Neural cell (in vitro differentiated cells): ENCODE measurements around the gene FRA10AC1. TPM values are rescaled to one million over a fixed set of nuclear protein-coding genes. Genes with fewer than 3 reads are reported as not detected.

Source experiments
- H2AFZ ChIP-seq: fragments of 200-600, 300-800 bp; sonication (generic), shearing (Covaris generic); 2 replicates; pipeline ENCODE4 v1.6.0; 2014; ENCODE audit warnings: low read depth, mild to moderate bottlenecking, antibody characterized with exemption, low read length, moderate library complexity
- H3F3A ChIP-seq: fragments of 200-600 bp; shearing (Covaris generic); 2 replicates; pipeline ENCODE4 v1.6.1; 2016; ENCODE audit warnings: mild to moderate bottlenecking, moderate library complexity, mixed read lengths, antibody characterized with exemption, low read length; ENCODE audit not compliant: insufficient read depth, poor library complexity, severe bottlenecking
- H3K27ac ChIP-seq: fragments of 200-600, 300-800 bp; sonication (generic), shearing (Covaris generic); 2 replicates; pipeline ENCODE4 v1.5.1; 2014; ENCODE audit warnings: mild to moderate bottlenecking, low read length, moderate library complexity
- H3K27me3 ChIP-seq: fragments of 300-800, 200-600 bp; sonication (generic), shearing (Covaris generic); 2 replicates; pipeline ENCODE4 v1.6.0; 2014; ENCODE audit warnings: mild to moderate bottlenecking, low read depth, low read length, moderate library complexity; ENCODE audit not compliant: insufficient read depth
- H3K36me3 ChIP-seq: fragments of 300-800, 200-600 bp; sonication (generic), shearing (Covaris generic); 2 replicates; pipeline ENCODE4 v1.5.1; 2014; ENCODE audit warnings: mild to moderate bottlenecking, antibody characterized with exemption, low read length, moderate library complexity; ENCODE audit not compliant: insufficient read depth
- H3K4me2 ChIP-seq: fragments of 300-800, 200-600 bp; sonication (generic), shearing (Covaris generic); 2 replicates; pipeline ENCODE4 v1.6.0; 2014; ENCODE audit warnings: mild to moderate bottlenecking, low read length
- H3K4me3 ChIP-seq: fragments of 300-800, 200-600 bp; sonication (generic), shearing (Covaris generic); 2 replicates; pipeline ENCODE4 v1.5.1; 2014; ENCODE audit warnings: mild to moderate bottlenecking, low read length, moderate library complexity
- H3K79me2 ChIP-seq: fragments of 200-600 bp; shearing (Covaris generic); replicated peaks from 2 replicates; pipeline ENCODE4 v1.6.0; 2014; ENCODE audit warnings: mild to moderate bottlenecking, low read length, moderate library complexity; ENCODE audit not compliant: insufficient read depth
- H3K9ac ChIP-seq: fragments of 300-800, 200-600 bp; sonication (generic), shearing (Covaris generic); 2 replicates; pipeline ENCODE4 v1.6.1; 2016; ENCODE audit warnings: mild to moderate bottlenecking, low read length, mixed read lengths
- H3K9me2 ChIP-seq: fragments of 200-600 bp; shearing (Covaris generic); 2 replicates; pipeline ENCODE4 v1.6.1; 2016; ENCODE audit warnings: mild to moderate bottlenecking, low read length, mixed read lengths; ENCODE audit not compliant: insufficient read depth
- H3K9me3 ChIP-seq: fragments of 200-600, 300-800 bp; sonication (generic), shearing (Covaris generic); 2 replicates; pipeline ENCODE4 v1.6.1; 2016; ENCODE audit warnings: mild to moderate bottlenecking, mixed run types, low read length, moderate library complexity, mixed read lengths
- H4K20me1 ChIP-seq: fragments of 200-600 bp; shearing (Covaris generic); 2 replicates; pipeline ENCODE4 v1.6.1; 2016; ENCODE audit warnings: mild to moderate bottlenecking, mixed run types; ENCODE audit not compliant: insufficient read depth
- CTCF ChIP-seq: fragments of 450-650 bp; IDR thresholded peaks from 2 replicates; pipeline ENCODE4 v1.5.1; 2014; ENCODE audit warnings: antibody characterized with exemption, mild to moderate bottlenecking, moderate library complexity; ENCODE audit not compliant: poor library complexity, severe bottlenecking
- EP300 ChIP-seq: fragments of 450-650 bp; conservative IDR thresholded peaks from 2 replicates; pipeline ENCODE4 v1.6.1; 2014; ENCODE audit warnings: antibody characterized with exemption, mild to moderate bottlenecking, moderate library complexity; ENCODE audit not compliant: poor library complexity, severe bottlenecking
- EZH2 ChIP-seq: fragments of 200-600, 300-800 bp; shearing (Covaris generic), sonication (generic); IDR thresholded peaks from 2 replicates; pipeline ENCODE4 v1.6.1; 2014; ENCODE audit warnings: antibody characterized with exemption, low read length, borderline replicate concordance, mild to moderate bottlenecking; ENCODE audit not compliant: insufficient read depth, poor library complexity, severe bottlenecking
- MXI1 ChIP-seq: fragments of 450-650 bp; conservative IDR thresholded peaks from 2 replicates; pipeline ENCODE4 v1.6.1; 2014; ENCODE audit warnings: antibody characterized with exemption, mild to moderate bottlenecking; ENCODE audit not compliant: poor library complexity, severe bottlenecking
- POLR2AphosphoS5 ChIP-seq: IDR thresholded peaks from 2 replicates; pipeline ENCODE4 v1.6.1; 2012
- RAD21 ChIP-seq: fragments of 450-650 bp; conservative IDR thresholded peaks from 2 replicates; pipeline ENCODE4 v1.6.1; 2014; ENCODE audit warnings: antibody characterized with exemption, mild to moderate bottlenecking, moderate library complexity
- REST ChIP-seq: IDR thresholded peaks from 2 replicates; pipeline ENCODE4 v1.6.1; 2012; ENCODE audit warnings: borderline replicate concordance
- SMC3 ChIP-seq: fragments of 450-650 bp; conservative IDR thresholded peaks from 2 replicates; pipeline ENCODE4 v1.6.1; 2014; ENCODE audit warnings: antibody characterized with exemption, mild to moderate bottlenecking, moderate library complexity; ENCODE audit not compliant: poor library complexity
- TAF1 ChIP-seq: IDR thresholded peaks from 2 replicates; pipeline ENCODE4 v1.6.1; 2012; ENCODE audit warnings: low read depth
- polyA plus RNA-seq: library from polyadenylated mRNA; depleted of rRNA; stranded (reverse); fragments of >200 nt; gene quantifications from 2 replicates; pipeline ENCODE4 v1.2.3, GENCODE V29; 2014

Gene FRA10AC1
- polyA plus RNA-seq, 1 donor from 2014 or later: 22.8 TPM

- no peaks in the 10 kb centered on the region for H3F3A ChIP-seq
- no peak overlapping the region for H3K4me2 ChIP-seq
- no peak overlapping the region for H3K9ac ChIP-seq
- H4K20me1 ChIP-seq: no peaks in the 10 kb centered on the region
- H3K27me3 ChIP-seq: no peaks in the 10 kb centered on the region
- H3K27ac ChIP-seq: no peak overlapping the region
- no peaks in the 10 kb centered on the region for H3K36me3 ChIP-seq
- no peak overlapping the region for H2AFZ ChIP-seq
- H3K79me2 ChIP-seq: no peaks in the 10 kb centered on the region
- no peaks in the 10 kb centered on the region for H3K9me2 ChIP-seq
- H3K9me3 ChIP-seq: no peaks in the 10 kb centered on the region
- H3K4me3 ChIP-seq: no peak overlapping the region
- TF ChIP-seq TAF1: no peak
- no peak for TF ChIP-seq SMC3
- no peak for TF ChIP-seq REST
- TF ChIP-seq MXI1: no peak
- no peak for TF ChIP-seq EZH2
- no peak for TF ChIP-seq POLR2AphosphoS5
- TF ChIP-seq RAD21: no peak
- TF ChIP-seq EP300: no peak
- no peak for TF ChIP-seq CTCF
Measured at GRCh38 chr10:93718937-93719725, 16.7 kb upstream of the FRA10AC1 start.

- H3K9me3 ChIP-seq: no peaks in the 10 kb centered on the region
- H3K4me3 ChIP-seq: no peak overlapping the region
- H3K36me3 ChIP-seq: no peaks in the 10 kb centered on the region
- H3K79me2 ChIP-seq: no peaks in the 10 kb centered on the region
- no peaks in the 10 kb centered on the region for H4K20me1 ChIP-seq
- no peak overlapping the region for H3K27ac ChIP-seq
- H3K9ac ChIP-seq: no peak overlapping the region
- no peaks in the 10 kb centered on the region for H3F3A ChIP-seq
- H2AFZ ChIP-seq: no peak overlapping the region
- no peak overlapping the region for H3K4me2 ChIP-seq
- H3K27me3 ChIP-seq: no peaks in the 10 kb centered on the region
- no peaks in the 10 kb centered on the region for H3K9me2 ChIP-seq
- no peak for TF ChIP-seq CTCF
- no peak for TF ChIP-seq EZH2
- TF ChIP-seq EP300: no peak
- TF ChIP-seq MXI1: no peak
- no peak for TF ChIP-seq TAF1
- TF ChIP-seq SMC3: no peak
- no peak for TF ChIP-seq POLR2AphosphoS5
- TF ChIP-seq RAD21: no peak
- no peak for TF ChIP-seq REST
Measured at GRCh38 chr10:93716766-93717165, 14.4 kb upstream of the FRA10AC1 start.
